H1 (cell line): Measurements from ENCODE around the gene SMPD2. TPM values are rescaled to one million over a fixed set of nuclear protein-coding genes. Genes with fewer than 3 reads are reported as not detected.

Experiments used
- CTCF ChIA-PET: fragments of 300-600 bp; sonication (Branson Sonifier 250); formaldehyde crosslinking; loops from one replicate; lab custom pipeline; 2021; ENCODE audit not compliant: partially characterized antibody; lab: Charles Lee
- POLR2A ChIA-PET: fragments of 300-600 bp; sonication (Branson Sonifier 250); formaldehyde crosslinking; loops from one replicate; lab custom pipeline; 2021; ENCODE audit warnings: inconsistent platforms; ENCODE audit not compliant: partially characterized antibody; lab: Charles Lee
- DNase-seq, 2 experiments: peaks; one replicate each; pipeline versions ENCODE4 v3.0.0 to v3.0.0-alpha.2; 2010 to 2022; ENCODE audit warnings: low spot score in 2 of 2, low read depth in 1 of 2, mixed read lengths in 1 of 2
- FAIRE-seq: peaks from 2 replicates; lab custom pipeline; 2011; peaks lifted over from hg19 to GRCh38; lab: Jason Lieb, UNC
- H2AFZ ChIP-seq: 2 replicates; pipeline ENCODE4 v1.8.1; 2012; ENCODE audit warnings: low read length, inconsistent platforms
- H2AK5ac ChIP-seq: 2 replicates; pipeline ENCODE4 v1.6.1; 2013; ENCODE audit warnings: low read depth, low read length
- H2BK120ac ChIP-seq: replicated peaks from 2 replicates; pipeline ENCODE3; 2013; ENCODE audit warnings: low read depth, low read length, inconsistent platforms
- H2BK12ac ChIP-seq: 2 replicates; pipeline ENCODE4 v1.6.1; 2013; ENCODE audit warnings: low read depth, low read length
- H2BK15ac ChIP-seq: 2 replicates; pipeline ENCODE4 v1.6.1; 2013; ENCODE audit warnings: low read length
- H2BK20ac ChIP-seq: 2 replicates; pipeline ENCODE4 v1.6.1; 2013; ENCODE audit warnings: low read length
- H2BK5ac ChIP-seq: 2 replicates; pipeline ENCODE4 v1.6.1; 2013; ENCODE audit warnings: low read depth, low read length
- H3K14ac ChIP-seq: 2 replicates; pipeline ENCODE4 v1.6.1; 2013; ENCODE audit warnings: inconsistent platforms; ENCODE audit not compliant: insufficient read length
- H3K18ac ChIP-seq: 2 replicates; pipeline ENCODE4 v1.6.1; 2013; ENCODE audit warnings: low read length; ENCODE audit errors: extremely low read depth
- H3K23ac ChIP-seq: 2 replicates; pipeline ENCODE4 v1.6.1; 2013; ENCODE audit warnings: inconsistent platforms; ENCODE audit not compliant: insufficient read length
- H3K23me2 ChIP-seq: 2 replicates; pipeline ENCODE4 v1.6.1; 2013; ENCODE audit warnings: low read depth, low read length
- H3K27ac ChIP-seq: 2 replicates; pipeline ENCODE4 v1.6.1; 2011; ENCODE audit warnings: low read depth, low read length, inconsistent platforms
- H3K27me3 ChIP-seq, 4 experiments: replicated peaks in 1 of 4; 1 replicate in 1 of 4; 2 replicates in 3 of 4; pipeline versions ENCODE4 v1.6.1 to v1.8.1; 2011 to 2013; ENCODE audit warnings: low read length in 3 of 4, mild to moderate bottlenecking in 3 of 4, inconsistent platforms in 2 of 4, mixed read lengths in 2 of 4, moderate library complexity in 1 of 4; ENCODE audit not compliant: control insufficient read depth in 3 of 4, insufficient read depth in 3 of 4; ENCODE audit errors: extremely low read depth in 1 of 4
- H3K36me3 ChIP-seq, 4 experiments: 2 replicates each; pipeline versions ENCODE4 v1.6.1 to v1.8.1; 2011 to 2013; ENCODE audit warnings: mild to moderate bottlenecking in 4 of 4, low read length in 3 of 4, moderate library complexity in 2 of 4, control low read depth in 1 of 4, inconsistent platforms in 1 of 4; ENCODE audit not compliant: insufficient read depth in 4 of 4, control insufficient read depth in 2 of 4
- H3K4ac ChIP-seq: replicated peaks from 2 replicates; pipeline ENCODE3; 2013; ENCODE audit warnings: low read length, low read depth, mixed read lengths, inconsistent platforms; ENCODE audit not compliant: insufficient read length
- H3K4me1 ChIP-seq, 4 experiments: replicated peaks in 1 of 4; 1 replicate in 1 of 4; 2 replicates in 3 of 4; pipeline versions ENCODE4 v1.6.1 to v1.8.1; 2011 to 2013; ENCODE audit warnings: low read length in 3 of 4, inconsistent platforms in 2 of 4, mixed read lengths in 1 of 4; ENCODE audit not compliant: insufficient read depth in 4 of 4, control insufficient read depth in 3 of 4
- H3K4me2 ChIP-seq, 2 experiments: 2 replicates each; pipeline versions ENCODE4 v1.6.1 to v1.8.1; 2011 to 2013; ENCODE audit warnings: low read depth in 2 of 2, low read length in 2 of 2, control low read depth in 1 of 2, inconsistent platforms in 1 of 2, mild to moderate bottlenecking in 1 of 2; ENCODE audit not compliant: insufficient read depth in 1 of 2
- H3K4me3 ChIP-seq, 4 experiments: fragments of 200-600, 300-600 bp in 1 of 4; sonication (generic), shearing (Covaris generic), sonication (Bioruptor Twin) in 1 of 4; 2 replicates each; pipeline versions ENCODE4 v1.5.1 to v1.8.1; 2011 to 2016; ENCODE audit warnings: low read length in 4 of 4, low read depth in 3 of 4, control low read depth in 2 of 4, inconsistent platforms in 2 of 4, mild to moderate bottlenecking in 2 of 4, mixed read lengths in 1 of 4, moderate library complexity in 1 of 4; ENCODE audit not compliant: insufficient read depth in 2 of 4; ENCODE audit errors: extremely low read depth in 1 of 4
- H3K56ac ChIP-seq: replicated peaks from 2 replicates; pipeline ENCODE3; 2013; ENCODE audit warnings: low read depth, mild to moderate bottlenecking, mixed read lengths, low read length, inconsistent platforms; ENCODE audit not compliant: insufficient read length
- H3K79me1 ChIP-seq: 2 replicates; pipeline ENCODE4 v1.6.1; 2013; ENCODE audit warnings: low read depth, low read length, control low read depth
- H3K79me2 ChIP-seq, 2 experiments: 2 replicates each; pipeline versions ENCODE4 v1.6.1 to v1.8.1; 2012 to 2013; ENCODE audit warnings: low read length in 2 of 2, mild to moderate bottlenecking in 2 of 2, inconsistent platforms in 1 of 2; ENCODE audit not compliant: insufficient read depth in 2 of 2, control insufficient read depth in 1 of 2
- H3K9ac ChIP-seq, 4 experiments: replicated peaks in 1 of 4; 1 replicate in 1 of 4; 2 replicates in 3 of 4; pipeline versions ENCODE4 v1.6.1 to v1.8.1; 2011 to 2013; ENCODE audit warnings: low read depth in 3 of 4, low read length in 3 of 4, control low read depth in 2 of 4, mild to moderate bottlenecking in 2 of 4, moderate library complexity in 2 of 4, inconsistent platforms in 1 of 4; ENCODE audit errors: extremely low read depth in 1 of 4
- H3K9me3 ChIP-seq, 2 experiments: 2 replicates each; pipeline versions ENCODE4 v1.6.1 to v1.8.1; 2012 to 2013; ENCODE audit warnings: mild to moderate bottlenecking in 2 of 2, moderate library complexity in 2 of 2, control low read depth in 1 of 2, inconsistent platforms in 1 of 2, low read depth in 1 of 2, low read length in 1 of 2, mixed read lengths in 1 of 2; ENCODE audit not compliant: insufficient read depth in 2 of 2
- H4K20me1 ChIP-seq, 2 experiments: replicated peaks in 1 of 2; 2 replicates each; pipeline versions ENCODE3 to v1.8.1; 2011 to 2013; ENCODE audit warnings: inconsistent platforms in 2 of 2, low read length in 2 of 2, mild to moderate bottlenecking in 1 of 2; ENCODE audit not compliant: insufficient read depth in 2 of 2, control insufficient read depth in 1 of 2
- H4K5ac ChIP-seq: 2 replicates; pipeline ENCODE4 v1.6.1; 2013; ENCODE audit warnings: low read length, low read depth, mixed read lengths, inconsistent platforms; ENCODE audit not compliant: insufficient read length
- H4K8ac ChIP-seq: 2 replicates; pipeline ENCODE4 v1.8.0; 2013; ENCODE audit warnings: mild to moderate bottlenecking, moderate library complexity, low read length, inconsistent platforms; ENCODE audit not compliant: insufficient read depth; ENCODE audit errors: extremely low read depth
- H4K91ac ChIP-seq: replicated peaks from 2 replicates; pipeline ENCODE3; 2013; ENCODE audit warnings: low read length, mixed read lengths, inconsistent platforms; ENCODE audit not compliant: insufficient read length
- WGBS, 2 experiments: shearing (Covaris generic) in 1 of 2; methylation state at CpG; one replicate each; pipeline versions ENCODE4 v1.1.6 to v1.1.7; 2013 to 2015; ENCODE audit warnings: low lambda C conversion rate in 2 of 2, mixed read lengths in 2 of 2, inconsistent platforms in 1 of 2, low coverage in 1 of 2, missing lambda C conversion rate in 1 of 2; ENCODE audit not compliant: insufficient replicate concordance in 2 of 2, insufficient coverage in 1 of 2, insufficient read length in 1 of 2; ENCODE audit errors: extremely low coverage in 1 of 2, missing lambda C conversion rate in 1 of 2; 5-methylcytosine and 5-hydroxymethylcytosine counted together
- polyA plus RNA-seq, 7 experiments: library from polyadenylated mRNA; depleted of rRNA in 3 of 7; stranded (reverse) in 5 of 7; unstranded in 2 of 7; fragments of >200 nt in 5 of 7; fragments of 200-250 nt in 2 of 7; gene quantifications; 1 replicate in 5 of 7; 2 replicates in 1 of 7; 4 replicates in 1 of 7; pipeline versions ENCODE4 v1.2.1 to v1.2.3, GENCODE V29; 2011 to 2013; ENCODE audit warnings: missing spikeins in 2 of 7, mixed read lengths in 2 of 7
- total RNA-seq: library from RNA; stranded (reverse); fragmentation: NEBNext Ultra II Directional; extraction: Animal tissue kit (Norgen Biotek cat#: 25700); gene quantifications from 2 replicates; pipeline ENCODE4 v1.2.1, GENCODE V29; 2021

SMPD2 gene
- total and polyA plus RNA-seq, 2 of the 8 experiments (the other 6 are each of a cell fraction or from before 2014, with no cell fraction given): 11.5 to 17.2 TPM

- Histone ChIP-seq H3K56ac (no peak overlapping the region), H2AK5ac (no peak overlapping the region), H2BK20ac (no peak overlapping the region), H2BK15ac (no peak overlapping the region), H2AFZ (no peak overlapping the region), H3K9ac (no peak overlapping the region), H3K79me2 (peaks cover 0 to 3% of the 10 kb centered on the region in 2 experiments; a peak in 1 of 4 replicates), H3K14ac (no peak overlapping the region), H3K4me3 (no peak overlapping the region), H3K4me1 (peaks cover 0 to 9% (median 5%) of the 10 kb centered on the region in 4 experiments; a peak in 6 of 7 replicates), H4K91ac (no peak overlapping the region), H4K20me1 (peaks cover 6 to 19% of the 10 kb centered on the region in 2 experiments), H4K8ac (no peak overlapping the region), H3K18ac (no peak overlapping the region), H2BK120ac (no peak overlapping the region), H3K23ac (no peak overlapping the region), H2BK12ac (no peak overlapping the region), H3K4me2 (no peak overlapping the region), H3K4ac (no peak overlapping the region), H3K36me3 (peaks cover 11 to 47% (median 23%) of the 10 kb centered on the region in 4 experiments; a peak in 6 of 8 replicates), H3K27ac (no peak overlapping the region), H3K79me1 (no peaks in the 10 kb centered on the region; the same call in none of the 2 replicates), H4K5ac (no peak overlapping the region), H3K27me3 (no peaks in the 10 kb centered on the region), H3K9me3 (no peaks in the 10 kb centered on the region), H3K23me2 (peaks cover 4% of the 10 kb centered on the region; the same call in 1 of the 2 replicates), H2BK5ac (no peak overlapping the region)
- WGBS, 2 experiments: 91% methylated on average over 15 of the region's 15 CpGs; no CpG with 5 or more reads in 1 of the 2 experiments
- DNase-seq: peak in 1 of 2 experiments; percentile 23
- CTCF ChIA-PET: interaction anchor here (0.6 to 6.1 kb wide), 3 partner anchors 8 to 263 kb away, joined by 3 to 63 read pairs (median 3); partner anchors contain the start of gene MICAL1
- POLR2A ChIA-PET: interaction anchor here (0.6 to 1.6 kb wide), 3 partner anchors 10 to 62 kb away, joined by 3 to 10 read pairs (median 4); partner anchors contain the start of gene MICAL1
- FAIRE-seq: no peak
Measured at GRCh38 chr6:109446072-109446471, 5.5 kb downstream of the SMPD2 start.
